Glomerular endothelial cell (primary cell): Measurements from ENCODE around the gene FBXL17. TPM values are rescaled to one million over a fixed set of nuclear protein-coding genes. Genes with fewer than 3 reads are reported as not detected.

Experiments used
- DNase-seq: peaks from one replicate; pipeline ENCODE4 v3.0.0-alpha.2; 2011; ENCODE audit warnings: low read depth, low spot score; ENCODE audit errors: extremely low read depth
- total RNA-seq: library from RNA; depleted of rRNA; stranded (reverse); fragments of >200 nt; gene quantifications from 2 replicates; pipeline ENCODE4 v1.2.3, GENCODE V29; 2015

Gene FBXL17
- total RNA-seq, 1 donor from 2014 or later: 10.6 TPM

- DNase-seq: no peak
Observed at GRCh38 chr5:107930092-107930491, 451.8 kb downstream of the FBXL17 start.

GRCh38 chr5:107929080-107929479 is 452.8 kb downstream of the FBXL17 start:
- no peak for DNase-seq

- no peak for DNase-seq
Observed at GRCh38 chr5:107926121-107926520, 455.8 kb downstream of the FBXL17 start.

GRCh38 chr5:107925200-107925599 is 456.7 kb downstream of the FBXL17 start:
- no peak for DNase-seq

- DNase-seq: no peak
Observed at GRCh38 chr5:107919969-107920368, 461.9 kb downstream of the FBXL17 start.

DNA sequence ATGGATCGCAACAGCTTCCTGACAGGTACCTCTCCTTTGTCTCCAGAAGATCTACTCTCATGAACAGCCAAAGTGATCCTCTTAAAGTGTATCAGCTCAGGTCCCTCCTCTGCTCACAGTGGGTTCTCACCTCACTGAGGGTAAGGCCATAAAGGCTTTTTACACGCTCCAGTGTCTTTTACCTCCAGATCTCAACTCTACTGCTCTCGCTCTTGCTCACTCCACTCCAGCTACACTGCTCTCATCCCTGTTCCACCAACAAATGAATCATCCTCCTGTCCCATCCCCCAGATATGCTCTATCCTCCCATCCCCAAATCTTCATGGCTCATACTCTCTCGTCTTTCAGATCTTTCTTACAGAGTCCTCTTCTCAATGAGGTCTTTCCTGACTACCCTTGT is 462.5 kb downstream of the FBXL17 start:
- DNase-seq: no peak

GRCh38 chr5:107917983-107918382 is 463.9 kb downstream of the FBXL17 start:
- no peak for DNase-seq

DNA sequence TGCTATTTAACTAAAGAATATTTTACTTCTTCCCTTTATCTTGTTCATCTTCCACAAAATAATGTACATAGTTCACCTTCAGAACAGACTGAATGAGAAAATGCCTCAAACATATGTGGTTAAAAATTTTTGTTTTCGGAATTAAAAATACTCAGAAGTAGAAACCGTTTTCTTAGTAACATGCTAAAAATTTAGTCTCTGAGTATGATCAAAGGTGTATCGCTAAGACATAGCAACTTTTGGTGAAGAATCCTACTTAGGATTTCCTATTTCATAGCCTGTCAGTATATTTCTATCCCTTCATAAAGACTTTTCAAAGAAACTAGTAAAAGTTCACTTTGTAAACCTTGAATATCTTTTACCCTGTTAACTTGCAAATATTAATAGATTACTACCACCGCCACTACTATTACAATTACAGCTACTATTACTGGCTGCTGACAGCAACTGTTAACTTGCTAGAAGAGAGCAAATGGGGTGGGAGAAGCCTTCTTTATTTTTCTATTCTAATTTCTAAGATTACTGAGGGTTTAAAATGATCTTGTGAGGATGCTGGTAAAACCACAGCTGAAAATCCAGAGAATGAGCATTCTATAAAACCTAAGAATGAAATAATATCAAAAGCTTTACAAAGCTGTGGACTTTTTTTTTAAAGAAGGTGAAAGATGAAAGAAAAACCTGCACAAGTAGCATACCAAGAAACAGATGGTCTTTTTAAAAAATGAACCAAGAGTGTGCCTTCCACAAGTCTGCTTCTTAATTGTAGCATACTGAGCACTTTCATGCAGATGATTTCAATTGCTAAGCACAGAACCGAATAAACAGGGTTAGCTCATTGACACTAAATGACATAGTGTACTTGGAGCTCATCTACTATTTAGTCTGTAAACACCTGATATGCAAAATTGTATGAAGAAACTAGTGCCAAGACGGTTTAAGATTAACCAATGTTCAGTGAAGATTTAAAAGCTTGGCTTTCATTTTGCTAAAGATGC is 464.9 kb downstream of the FBXL17 start:
- no peak for DNase-seq

GRCh38 chr5:107915176-107915812 is 466.6 kb downstream of the FBXL17 start:
- no peak for DNase-seq

DNA sequence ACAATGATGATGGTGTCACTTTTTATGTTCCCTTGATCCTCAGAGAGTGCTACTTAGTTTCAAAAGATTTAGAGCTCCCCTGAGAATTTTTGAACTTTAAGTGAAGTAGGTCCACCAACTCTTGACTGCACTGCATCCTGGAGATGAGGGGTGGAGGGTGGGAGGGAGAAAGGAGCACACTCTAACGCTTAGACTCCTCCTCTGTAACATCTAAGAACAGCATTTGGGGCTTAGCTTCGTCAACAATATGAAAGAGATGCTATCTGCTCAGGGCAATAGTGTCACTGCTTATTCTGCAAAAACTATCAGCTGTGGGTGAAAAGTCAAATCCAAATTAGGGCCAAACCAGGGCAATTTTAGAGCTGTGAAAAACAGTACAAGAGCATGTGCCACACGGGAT is 468.4 kb downstream of the FBXL17 start:
- DNase-seq: no peak

- no peak for DNase-seq
Observed at GRCh38 chr5:107900721-107901120, 481.2 kb downstream of the FBXL17 start.

DNA sequence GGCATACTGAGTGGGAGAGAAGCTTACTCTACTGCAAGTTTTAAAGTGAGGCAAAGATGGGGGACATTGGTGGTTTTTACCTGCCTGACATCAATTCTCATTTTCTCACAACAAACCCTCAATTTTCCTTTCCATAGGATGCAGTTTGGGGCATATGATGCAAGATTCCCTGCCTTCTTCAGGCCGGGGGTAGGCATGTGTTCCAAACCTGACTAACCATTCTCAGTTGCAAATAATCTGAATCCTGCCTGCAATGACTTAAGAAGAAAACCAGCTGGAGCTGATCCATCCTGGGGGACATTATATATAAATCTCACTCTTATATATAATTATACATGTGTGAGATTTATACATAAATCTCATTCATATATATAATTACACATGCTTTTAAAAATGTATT is 487.5 kb downstream of the FBXL17 start:
- DNase-seq: no peak

GRCh38 chr5:107893642-107894041 is 488.3 kb downstream of the FBXL17 start:
- DNase-seq: no peak

DNA sequence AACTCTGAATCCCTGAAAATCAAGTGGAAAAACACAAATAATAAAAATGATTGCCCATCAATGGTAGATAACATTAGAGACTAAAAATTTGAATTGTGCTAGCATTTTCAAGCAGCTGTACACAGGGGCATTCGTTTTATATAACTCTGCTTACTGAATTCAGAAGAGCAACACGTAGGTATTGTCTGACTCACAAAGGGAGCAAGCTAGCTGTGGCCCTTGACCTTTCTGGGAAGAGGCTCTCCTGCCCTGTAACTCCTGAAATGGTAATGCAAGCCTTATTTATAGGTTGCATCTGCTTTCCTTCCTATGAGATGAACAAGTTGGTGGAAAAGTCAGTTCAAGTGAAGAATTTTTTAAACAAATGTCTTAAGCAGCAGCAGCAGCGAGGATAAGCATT is 492.5 kb downstream of the FBXL17 start:
- no peak for DNase-seq

- DNase-seq: no peak
Observed at GRCh38 chr5:107888541-107888940, 493.4 kb downstream of the FBXL17 start.

GRCh38 chr5:107887166-107887943 is 494.5 kb downstream of the FBXL17 start:
- DNase-seq: no peak

- no peak for DNase-seq
Observed at GRCh38 chr5:107885601-107886000, 496.3 kb downstream of the FBXL17 start.

GRCh38 chr5:107884871-107885270 is 497.0 kb downstream of the FBXL17 start:
- DNase-seq: no peak

GRCh38 chr5:107878661-107879060 is 503.2 kb downstream of the FBXL17 start:
- DNase-seq: no peak

DNA sequence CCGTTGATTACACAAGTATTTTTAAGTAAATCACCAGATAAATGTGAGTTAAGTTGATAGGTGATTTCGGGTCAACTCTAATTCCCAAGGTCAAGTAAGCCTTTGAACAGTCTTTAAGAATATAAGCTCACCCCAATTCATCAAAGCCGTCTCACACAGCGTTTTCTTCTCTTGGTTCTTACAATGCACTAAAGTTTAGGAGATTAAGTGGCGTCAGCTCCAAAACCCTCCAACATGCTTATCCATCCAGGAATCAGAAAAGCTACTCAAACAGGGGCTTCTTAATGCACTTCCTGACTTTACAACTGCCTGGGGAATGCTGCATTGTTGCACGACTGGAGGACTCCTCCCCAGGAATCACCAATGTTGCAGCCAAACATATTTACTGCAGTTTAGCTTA is 505.0 kb downstream of the FBXL17 start:
- no peak for DNase-seq

GRCh38 chr5:107876261-107876660 is 505.6 kb downstream of the FBXL17 start:
- no peak for DNase-seq
